Measurements from ENCODE around the gene BCL2L13.
"Not testable (repeated sequence)": the region's sequence is repeated elsewhere in the genome, so short reads cannot be mapped to it uniquely, and the experiment has no call there.

The BCL2L13 gene

GRCh38 chr22:17698276-17698675 is 59.7 kb downstream of the BCL2L13 start:
- H3K4me3 ChIP-seq (ENCODE audit: low read depth in 1 of 2, low read length in 2 of 2); H3K9ac ChIP-seq (ENCODE audit: low read length); H3K27me3 ChIP-seq (ENCODE audit: control insufficient read depth in 1 of 2, insufficient read depth in 2 of 2, low read length in 2 of 2); H3K4me1 ChIP-seq (ENCODE audit: insufficient read depth, low read length); H3K9me3 ChIP-seq (ENCODE audit: low read length); H3K27ac ChIP-seq (ENCODE audit: low read depth, low read length): not testable (repeated sequence)
- peaks cover 13% of the 10 kb centered on the region for H3K36me3 ChIP-seq (ENCODE audit: insufficient read depth, low read length)

- Histone ChIP-seq H3K9ac (ENCODE audit: low read length) (no peak overlapping the region), H3K9me3 (ENCODE audit: low read length) (no peaks in the 10 kb centered on the region), H3K4me1 (ENCODE audit: insufficient read depth, low read length) (no peaks in the 10 kb centered on the region), H3K27me3 (ENCODE audit: control insufficient read depth in 1 of 2, insufficient read depth in 2 of 2, low read length in 2 of 2) (no peaks in the 10 kb centered on the region), H3K36me3 (ENCODE audit: insufficient read depth, low read length) (peaks cover 15% of the 10 kb centered on the region), H3K27ac (ENCODE audit: low read depth, low read length) (no peak overlapping the region), H3K4me3 (ENCODE audit: low read depth in 1 of 2, low read length in 2 of 2) (no peak overlapping the region)
Measured at GRCh38 chr22:17698948-17699347, 60.4 kb downstream of the BCL2L13 start.

GRCh38 chr22:17699696-17700340 is 61.3 kb downstream of the BCL2L13 start:
- Histone ChIP-seq H3K27ac (ENCODE audit: low read depth, low read length) (no peak overlapping the region), H3K9me3 (ENCODE audit: low read length) (no peaks in the 10 kb centered on the region), H3K27me3 (ENCODE audit: control insufficient read depth in 1 of 2, insufficient read depth in 2 of 2, low read length in 2 of 2) (no peaks in the 10 kb centered on the region), H3K9ac (ENCODE audit: low read length) (no peak overlapping the region), H3K4me1 (ENCODE audit: insufficient read depth, low read length) (no peaks in the 10 kb centered on the region), H3K4me3 (ENCODE audit: low read depth in 1 of 2, low read length in 2 of 2) (no peak overlapping the region), H3K36me3 (ENCODE audit: insufficient read depth, low read length) (peaks cover 13% of the 10 kb centered on the region)

- Histone ChIP-seq H3K27ac (ENCODE audit: low read depth, low read length) (no peak overlapping the region), H3K4me3 (ENCODE audit: low read depth in 1 of 2, low read length in 2 of 2) (no peak overlapping the region), H3K27me3 (ENCODE audit: control insufficient read depth in 1 of 2, insufficient read depth in 2 of 2, low read length in 2 of 2) (no peaks in the 10 kb centered on the region), H3K36me3 (ENCODE audit: insufficient read depth, low read length) (peaks cover 9% of the 10 kb centered on the region), H3K4me1 (ENCODE audit: insufficient read depth, low read length) (peaks cover 2% of the 10 kb centered on the region), H3K9me3 (ENCODE audit: low read length) (no peaks in the 10 kb centered on the region), H3K9ac (ENCODE audit: low read length) (no peak overlapping the region)
Measured at GRCh38 chr22:17700778-17701177, 62.2 kb downstream of the BCL2L13 start.

- H3K27ac ChIP-seq (ENCODE audit: low read depth, low read length), result no peak overlapping the region
- H3K9me3 ChIP-seq (ENCODE audit: low read length), result no peaks in the 10 kb centered on the region
- no peak overlapping the region for H3K4me3 ChIP-seq (ENCODE audit: low read depth in 1 of 2, low read length in 2 of 2)
- peaks cover 15% of the 10 kb centered on the region for H3K4me1 ChIP-seq (ENCODE audit: insufficient read depth, low read length)
- no peak overlapping the region for H3K9ac ChIP-seq (ENCODE audit: low read length)
- peaks cover 9% of the 10 kb centered on the region for H3K36me3 ChIP-seq (ENCODE audit: insufficient read depth, low read length)
- no peaks in the 10 kb centered on the region for H3K27me3 ChIP-seq (ENCODE audit: control insufficient read depth in 1 of 2, insufficient read depth in 2 of 2, low read length in 2 of 2)
Measured at GRCh38 chr22:17703811-17704210, 65.3 kb downstream of the BCL2L13 start.

GRCh38 chr22:17705546-17705945 is 67.0 kb downstream of the BCL2L13 start:
- H3K27ac ChIP-seq (ENCODE audit: low read depth, low read length), result no peak overlapping the region
- H3K4me1 ChIP-seq (ENCODE audit: insufficient read depth, low read length), result peaks cover 15% of the 10 kb centered on the region
- H3K9ac ChIP-seq (ENCODE audit: low read length), result no peak overlapping the region
- no peaks in the 10 kb centered on the region for H3K9me3 ChIP-seq (ENCODE audit: low read length)
- H3K4me3 ChIP-seq (ENCODE audit: low read depth in 1 of 2, low read length in 2 of 2), result peak overlapping the region in 1 of 2 donors; percentile 48
- peaks cover 9% of the 10 kb centered on the region for H3K36me3 ChIP-seq (ENCODE audit: insufficient read depth, low read length)
- no peaks in the 10 kb centered on the region for H3K27me3 ChIP-seq (ENCODE audit: control insufficient read depth in 1 of 2, insufficient read depth in 2 of 2, low read length in 2 of 2)

- peaks cover 9% of the 10 kb centered on the region for H3K36me3 ChIP-seq (ENCODE audit: insufficient read depth, low read length)
Measured at GRCh38 chr22:17705951-17706900, 67.7 kb downstream of the BCL2L13 start.

GRCh38 chr22:17706947-17707346 is 68.4 kb downstream of the BCL2L13 start:
- Histone ChIP-seq H3K4me3 (ENCODE audit: low read depth in 1 of 2, low read length in 2 of 2) (peak overlapping the region; percentile 12 to 48), H3K9ac (ENCODE audit: low read length) (peak overlapping the region; percentile 63), H3K9me3 (ENCODE audit: low read length) (no peaks in the 10 kb centered on the region), H3K4me1 (ENCODE audit: insufficient read depth, low read length) (peaks cover 15% of the 10 kb centered on the region), H3K36me3 (ENCODE audit: insufficient read depth, low read length) (peaks cover 9% of the 10 kb centered on the region), H3K27me3 (ENCODE audit: control insufficient read depth in 1 of 2, insufficient read depth in 2 of 2, low read length in 2 of 2) (no peaks in the 10 kb centered on the region), H3K27ac (ENCODE audit: low read depth, low read length) (peak overlapping the region; percentile 62)

More at GRCh38 chr22:17705951-17706900, 67.7 kb downstream of the BCL2L13 start:
- H3K4me3 ChIP-seq (ENCODE audit: low read depth in 1 of 2, low read length in 2 of 2), result peak overlapping the region in 1 of 2 donors; percentile 48
- peak overlapping the region; percentile 62 for H3K27ac ChIP-seq (ENCODE audit: low read depth, low read length)
- peak overlapping the region; percentile 63 for H3K9ac ChIP-seq (ENCODE audit: low read length)
- H3K9me3 ChIP-seq (ENCODE audit: low read length), result no peaks in the 10 kb centered on the region
- peaks cover 15% of the 10 kb centered on the region for H3K4me1 ChIP-seq (ENCODE audit: insufficient read depth, low read length)
- H3K27me3 ChIP-seq (ENCODE audit: control insufficient read depth in 1 of 2, insufficient read depth in 2 of 2, low read length in 2 of 2), result no peaks in the 10 kb centered on the region

- peak overlapping the region in 1 of 2 donors; percentile 48 for H3K4me3 ChIP-seq (ENCODE audit: low read depth in 1 of 2, low read length in 2 of 2)
- H3K9me3 ChIP-seq (ENCODE audit: low read length), result no peaks in the 10 kb centered on the region
- H3K4me1 ChIP-seq (ENCODE audit: insufficient read depth, low read length), result peaks cover 15% of the 10 kb centered on the region
- no peaks in the 10 kb centered on the region for H3K27me3 ChIP-seq (ENCODE audit: control insufficient read depth in 1 of 2, insufficient read depth in 2 of 2, low read length in 2 of 2)
- H3K27ac ChIP-seq (ENCODE audit: low read depth, low read length), result peak overlapping the region; percentile 27
- peak overlapping the region; percentile 63 for H3K9ac ChIP-seq (ENCODE audit: low read length)
- peaks cover 9% of the 10 kb centered on the region for H3K36me3 ChIP-seq (ENCODE audit: insufficient read depth, low read length)
Measured at GRCh38 chr22:17707526-17707925, 69.0 kb downstream of the BCL2L13 start.

GRCh38 chr22:17710023-17710422 is 71.5 kb downstream of the BCL2L13 start:
- Histone ChIP-seq H3K27ac (ENCODE audit: low read depth, low read length) (no peak overlapping the region), H3K27me3 (ENCODE audit: control insufficient read depth in 1 of 2, insufficient read depth in 2 of 2, low read length in 2 of 2) (no peaks in the 10 kb centered on the region), H3K4me3 (ENCODE audit: low read depth in 1 of 2, low read length in 2 of 2) (no peak overlapping the region), H3K9me3 (ENCODE audit: low read length) (no peaks in the 10 kb centered on the region), H3K4me1 (ENCODE audit: insufficient read depth, low read length) (peaks cover 15% of the 10 kb centered on the region), H3K36me3 (ENCODE audit: insufficient read depth, low read length) (no peaks in the 10 kb centered on the region), H3K9ac (ENCODE audit: low read length) (no peak overlapping the region)

GRCh38 chr22:17712441-17712840 is 73.9 kb downstream of the BCL2L13 start:
- Histone ChIP-seq H3K9me3 (ENCODE audit: low read length) (no peaks in the 10 kb centered on the region), H3K36me3 (ENCODE audit: insufficient read depth, low read length) (no peaks in the 10 kb centered on the region), H3K9ac (ENCODE audit: low read length) (no peak overlapping the region), H3K27me3 (ENCODE audit: control insufficient read depth in 1 of 2, insufficient read depth in 2 of 2, low read length in 2 of 2) (no peaks in the 10 kb centered on the region), H3K4me1 (ENCODE audit: insufficient read depth, low read length) (peaks cover 11% of the 10 kb centered on the region), H3K27ac (ENCODE audit: low read depth, low read length) (no peak overlapping the region), H3K4me3 (ENCODE audit: low read depth in 1 of 2, low read length in 2 of 2) (no peak overlapping the region)
